Omental fat pad (tissue), 4 donors: ENCODE measurements around the gene BPNT1. TPM values are rescaled to one million over a fixed set of nuclear protein-coding genes. Genes with fewer than 3 reads are reported as not detected.
"Not testable (repeated sequence)": the region's sequence is repeated elsewhere in the genome, so short reads cannot be mapped to it uniquely, and the experiment has no call there.

Experiments used
- ATAC-seq: fragments of 150-250 bp; one replicate; pipeline ENCODE4 v1.9.1; 2016; ENCODE audit warnings: mild to moderate bottlenecking, moderate library complexity; ENCODE audit not compliant: low FRiP score
- DNase-seq: peaks from one replicate; pipeline ENCODE4 v3.0.0-alpha.2; 2019; ENCODE audit warnings: low spot score
- total RNA-seq, 4 donors: library from RNA; depleted of rRNA; stranded (reverse); fragments of >200 nt; gene quantifications; one replicate each; pipeline ENCODE4 v1.1.0, GENCODE V29; 2016
- TF ChIP-seq, protein P1 (sequence below), 3 donors: fragments of 450-650 bp; IDR thresholded peaks; one replicate each; pipeline ENCODE4 v1.5.1; 2016 to 2017; ENCODE audit warnings: antibody characterized with exemption in 3 of 3, mild to moderate bottlenecking in 3 of 3, moderate library complexity in 2 of 3

BPNT1 gene
- total RNA-seq, 4 donors from 2014 or later, result 14.7 to 26.3 (median 20.5) TPM

DNA sequence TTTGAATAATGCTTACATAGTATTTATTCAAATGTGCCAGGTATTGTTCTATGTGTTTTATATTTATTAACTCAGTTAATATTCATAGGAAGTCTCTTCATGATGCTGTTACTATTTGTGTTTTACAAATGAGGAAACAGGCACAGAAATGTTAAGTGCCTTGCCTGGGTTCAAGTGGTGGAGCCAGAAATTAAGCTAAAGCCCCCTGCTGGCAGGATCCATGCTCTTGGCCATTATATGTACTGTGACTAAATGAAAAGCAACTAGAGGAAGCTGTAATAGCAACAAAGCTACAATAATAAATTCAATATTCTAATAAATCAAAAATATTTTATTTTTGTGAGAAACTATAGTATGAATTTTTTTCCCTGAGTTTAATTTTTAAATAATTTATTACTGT, 34.3 kb upstream of the BPNT1 start:
- ATAC-seq (no peak), DNase-seq (no peak)
- TF ChIP-seq, protein P1, sequence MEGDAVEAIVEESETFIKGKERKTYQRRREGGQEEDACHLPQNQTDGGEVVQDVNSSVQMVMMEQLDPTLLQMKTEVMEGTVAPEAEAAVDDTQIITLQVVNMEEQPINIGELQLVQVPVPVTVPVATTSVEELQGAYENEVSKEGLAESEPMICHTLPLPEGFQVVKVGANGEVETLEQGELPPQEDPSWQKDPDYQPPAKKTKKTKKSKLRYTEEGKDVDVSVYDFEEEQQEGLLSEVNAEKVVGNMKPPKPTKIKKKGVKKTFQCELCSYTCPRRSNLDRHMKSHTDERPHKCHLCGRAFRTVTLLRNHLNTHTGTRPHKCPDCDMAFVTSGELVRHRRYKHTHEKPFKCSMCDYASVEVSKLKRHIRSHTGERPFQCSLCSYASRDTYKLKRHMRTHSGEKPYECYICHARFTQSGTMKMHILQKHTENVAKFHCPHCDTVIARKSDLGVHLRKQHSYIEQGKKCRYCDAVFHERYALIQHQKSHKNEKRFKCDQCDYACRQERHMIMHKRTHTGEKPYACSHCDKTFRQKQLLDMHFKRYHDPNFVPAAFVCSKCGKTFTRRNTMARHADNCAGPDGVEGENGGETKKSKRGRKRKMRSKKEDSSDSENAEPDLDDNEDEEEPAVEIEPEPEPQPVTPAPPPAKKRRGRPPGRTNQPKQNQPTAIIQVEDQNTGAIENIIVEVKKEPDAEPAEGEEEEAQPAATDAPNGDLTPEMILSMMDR (IDR thresholded peaks at IDR 0.05), result no peak

- DNase-seq (no peak), ATAC-seq (no peak)
- TF ChIP-seq, protein P1 (IDR thresholded peaks at IDR 0.05), result no peak
Measured at GRCh38 chr1:220123066-220123465, 33.5 kb upstream of the BPNT1 start.

DNA sequence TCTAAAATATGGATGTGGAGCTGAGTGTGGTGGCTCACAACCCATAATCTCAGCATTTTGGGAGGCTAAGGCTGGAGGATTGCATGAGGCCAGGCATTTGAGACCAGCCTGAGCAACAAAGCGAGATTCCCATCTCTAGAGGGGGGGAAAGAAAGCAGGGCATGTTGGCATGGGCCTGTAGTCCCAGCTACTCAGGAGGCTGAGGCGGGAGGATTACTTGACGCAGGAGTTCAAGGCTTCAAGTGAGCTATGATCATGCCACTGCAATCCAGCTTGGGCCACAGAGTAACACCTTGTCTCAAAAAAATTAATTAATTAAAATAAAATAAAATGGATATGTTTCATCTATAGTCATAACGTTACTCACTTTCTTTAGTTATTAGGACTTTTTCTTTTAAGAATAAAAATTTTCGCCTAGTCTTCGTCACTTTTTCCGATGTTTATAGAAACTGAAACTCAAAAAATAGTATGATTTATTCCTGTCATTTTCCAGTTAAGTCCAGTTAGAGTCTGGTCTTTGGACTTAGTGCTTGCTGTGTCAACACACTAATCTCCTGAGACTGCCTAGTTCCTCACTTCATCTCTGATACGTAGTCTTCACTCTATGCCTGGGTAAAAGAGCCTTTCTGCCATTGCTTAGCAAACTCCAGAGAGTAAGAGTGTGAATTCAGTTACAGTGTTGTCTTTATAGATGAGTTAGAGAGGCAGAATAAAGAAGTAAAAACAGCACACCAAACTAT, 32.4 kb upstream of the BPNT1 start:
- no peak for DNase-seq
- no peak for ATAC-seq
- TF ChIP-seq, protein P1 (IDR thresholded peaks at IDR 0.05), result no peak

DNA sequence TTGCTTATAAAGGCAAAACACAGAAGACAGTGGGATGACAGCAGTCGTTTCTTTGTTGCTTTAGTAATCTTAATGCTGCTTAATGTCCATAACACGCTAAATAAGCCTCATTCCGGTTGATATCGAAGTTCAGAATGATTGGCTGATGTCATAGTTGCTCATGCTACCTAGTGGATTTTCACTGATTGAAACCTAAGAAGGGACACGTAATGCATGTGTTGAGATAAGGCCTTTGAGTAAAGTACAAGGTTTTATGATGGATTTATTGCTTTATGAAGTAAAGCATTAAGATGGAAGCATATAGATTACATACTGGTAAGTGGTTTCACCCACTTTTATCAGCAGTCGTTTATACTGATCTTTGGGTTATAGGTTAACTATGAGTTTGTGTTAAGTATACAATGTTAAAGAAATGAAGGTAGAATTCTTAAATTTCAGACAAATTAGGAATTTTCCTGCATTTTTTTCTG, 29.5 kb upstream of the BPNT1 start:
- ATAC-seq (no peak), DNase-seq (no peak)
- TF ChIP-seq, protein P1 (IDR thresholded peaks at IDR 0.05), result no peak

- DNase-seq, result no peak
- no peak for ATAC-seq
- TF ChIP-seq, protein P1 (IDR thresholded peaks at IDR 0.05), result no peak
Measured at GRCh38 chr1:220113136-220113695, 23.6 kb upstream of the BPNT1 start.

- not testable (repeated sequence) for DNase-seq, ATAC-seq
Measured at GRCh38 chr1:220112600-220112999, 23.0 kb upstream of the BPNT1 start.

GRCh38 chr1:220110473-220110872, 20.9 kb upstream of the BPNT1 start:
- not testable (repeated sequence) for DNase-seq, ATAC-seq

- TF ChIP-seq, protein P1 (IDR thresholded peaks at IDR 0.05), result no peak
- DNase-seq (no peak), ATAC-seq (no peak)
Measured at GRCh38 chr1:220099826-220100225, 10.2 kb upstream of the BPNT1 start.
